Left renal pelvis (tissue), 4 donors: ENCODE data around the gene ZNF646. TPM values are rescaled to one million over a fixed set of nuclear protein-coding genes. Genes with fewer than 3 reads are reported as not detected.

Experiments used
- DNase-seq, 4 donors: peaks; one replicate each; pipeline ENCODE4 v3.0.0-alpha.2; 2013; ENCODE audit warnings: low read depth in 4 of 4, low spot score in 3 of 4
- polyA plus RNA-seq, 4 donors: library from polyadenylated mRNA; unstranded; fragments of 120-200 nt; gene quantifications; one replicate each; pipeline ENCODE4 v1.2.1, GENCODE V29; 2013; ENCODE audit not compliant: insufficient read length in 4 of 4

The ZNF646 gene
- polyA plus RNA-seq, 4 donors: 10.3 to 15.0 (median 11.7) TPM

DNA sequence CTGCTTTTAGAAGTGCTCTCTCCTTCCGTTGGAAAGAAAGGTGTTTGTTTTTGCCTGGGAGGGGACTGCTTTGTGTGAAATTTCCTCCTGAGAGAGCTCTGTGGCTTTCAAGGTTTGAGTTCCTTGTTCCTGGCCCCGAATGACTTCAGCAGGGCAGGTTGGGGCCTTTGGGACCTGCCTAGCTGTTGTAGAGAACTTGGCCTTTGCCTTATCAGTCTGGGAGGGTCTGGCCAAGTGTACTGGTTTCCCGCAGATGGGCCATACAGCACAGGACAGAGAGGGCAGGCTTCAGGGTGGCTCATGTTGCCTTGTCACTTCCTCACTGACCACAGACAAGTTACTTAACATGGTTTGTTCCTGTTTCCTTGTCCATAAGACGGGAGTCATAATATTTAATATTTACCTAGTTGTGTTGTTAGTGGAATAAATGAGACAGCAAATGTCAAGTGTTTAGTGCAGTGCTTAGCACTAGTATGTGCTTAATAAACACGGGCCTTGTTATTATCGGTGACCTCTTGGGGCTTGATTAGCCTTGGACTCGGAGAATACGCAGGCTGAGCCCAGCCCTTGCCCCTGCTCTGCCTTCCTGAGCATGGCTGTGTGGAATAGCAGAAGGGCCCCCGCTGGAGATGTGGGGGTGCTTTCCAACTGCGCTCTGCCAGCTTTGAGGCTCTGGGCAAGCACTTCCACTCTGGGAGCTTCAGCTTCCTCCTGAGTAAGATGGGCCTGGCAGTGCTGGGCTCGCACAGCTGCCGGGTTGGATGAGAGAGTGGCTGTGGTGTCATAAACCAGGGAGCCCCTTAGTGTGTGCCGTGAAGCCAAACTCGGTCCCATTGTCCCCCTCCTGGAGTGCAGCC, 54.7 kb downstream of the ZNF646 start:
- no peak for DNase-seq

GRCh38 chr16:31129568-31130335, 55.5 kb downstream of the ZNF646 start:
- no peak for DNase-seq

DNA sequence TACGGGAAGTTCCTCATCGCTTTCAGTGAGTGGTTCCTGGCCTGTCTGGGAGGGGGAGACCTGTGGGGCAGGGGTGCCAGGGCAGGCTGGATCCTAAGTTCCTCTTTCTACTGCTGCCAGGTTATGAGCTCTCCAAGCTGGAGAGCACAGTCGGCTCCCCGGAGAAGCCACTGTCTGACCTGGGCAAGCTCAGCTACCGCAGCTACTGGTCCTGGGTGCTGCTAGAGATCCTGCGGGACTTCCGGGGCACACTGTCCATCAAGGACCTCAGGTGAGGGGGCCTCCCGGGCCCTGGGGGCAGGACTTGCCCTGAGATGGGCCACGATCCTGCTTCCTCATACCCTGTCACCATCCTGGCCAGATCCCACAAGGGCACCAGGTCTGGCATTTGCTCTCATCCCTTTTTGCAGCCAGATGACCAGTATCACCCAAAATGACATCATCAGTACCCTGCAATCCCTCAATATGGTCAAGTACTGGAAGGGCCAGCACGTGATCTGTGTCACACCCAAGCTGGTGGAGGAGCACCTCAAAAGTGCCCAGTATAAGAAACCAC, 56.2 kb downstream of the ZNF646 start:
- DNase-seq: no peak

- DNase-seq: no peak
Observed at GRCh38 chr16:31130899-31131298, 56.7 kb downstream of the ZNF646 start.

DNA sequence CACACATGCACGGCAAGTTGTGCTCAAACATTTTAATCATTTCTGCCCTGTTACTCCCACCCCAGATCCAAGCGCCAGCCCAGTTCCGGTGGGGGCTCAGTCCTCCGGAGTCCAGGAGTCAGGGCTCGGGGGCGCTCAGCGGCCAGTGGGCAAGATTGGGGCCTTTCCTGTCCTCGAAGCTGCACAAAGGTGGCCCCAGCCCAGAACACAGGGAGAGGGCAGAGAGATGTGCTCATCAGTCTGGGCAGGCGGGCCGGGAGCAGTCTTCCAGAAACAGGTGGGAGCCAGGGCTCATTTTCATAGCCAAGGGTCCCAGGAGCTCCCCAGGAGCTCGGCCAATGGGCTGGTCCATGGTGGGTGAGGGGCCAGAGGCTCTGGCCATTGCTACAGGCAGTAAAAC, 57.2 kb downstream of the ZNF646 start:
- no peak for DNase-seq

DNA sequence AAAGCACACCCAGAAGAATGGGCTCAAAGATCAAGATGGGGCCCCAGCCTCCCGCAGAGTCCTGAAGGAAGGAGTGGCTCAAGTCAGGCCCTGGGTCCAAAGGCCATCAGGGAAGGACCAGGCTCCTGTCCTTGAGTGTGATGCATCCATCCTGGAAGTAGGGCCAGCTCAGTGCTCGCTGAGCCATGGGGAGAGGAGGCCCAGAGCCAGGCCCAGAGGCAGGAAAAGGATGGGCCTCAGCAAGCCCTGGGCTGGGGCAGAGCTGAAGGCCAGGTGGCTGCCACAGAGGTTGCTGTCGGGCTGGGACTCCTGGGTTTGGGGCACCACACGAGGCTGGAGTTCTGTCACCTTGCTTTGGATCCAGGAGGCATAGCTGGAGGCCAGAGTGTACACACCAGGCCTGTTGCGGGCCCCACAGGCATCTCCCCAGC, 57.6 kb downstream of the ZNF646 start:
- DNase-seq: no peak

DNA sequence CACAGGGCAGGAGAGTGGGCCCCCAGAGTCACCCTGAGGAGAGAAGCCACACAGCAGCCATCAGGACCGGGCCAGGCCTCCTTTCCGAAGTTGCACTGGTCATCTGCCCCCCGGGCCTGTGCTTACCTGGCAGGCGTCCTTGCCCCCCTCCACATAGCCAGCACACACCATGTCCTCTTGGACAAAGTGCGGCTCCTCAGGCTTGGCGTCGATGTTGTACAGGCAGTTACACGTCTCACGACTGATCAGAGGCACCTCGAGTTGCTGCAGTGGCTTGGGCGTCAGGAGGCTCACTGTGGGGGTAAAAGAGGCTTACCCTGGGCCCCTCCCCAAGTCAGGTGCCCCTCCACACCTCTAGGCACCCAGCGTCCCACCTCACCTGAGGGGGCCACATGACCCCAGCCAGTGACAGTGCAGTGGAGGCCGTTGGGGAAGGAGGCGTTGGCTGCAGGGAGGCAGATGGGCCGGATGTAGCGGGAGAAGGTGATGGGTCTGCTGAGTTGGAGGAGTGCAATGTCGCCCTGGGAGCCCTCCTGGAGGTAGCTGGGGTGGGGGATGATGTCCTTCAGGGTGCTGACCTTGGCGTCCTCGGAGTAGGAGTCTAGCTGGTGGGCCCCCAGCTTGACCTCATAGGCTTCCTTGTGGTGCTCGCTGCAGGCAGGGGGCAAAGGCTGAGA, 58.2 kb downstream of the ZNF646 start:
- DNase-seq: no peak

- no peak for DNase-seq
Observed at GRCh38 chr16:31133046-31133501, 58.9 kb downstream of the ZNF646 start.

Other genes with a start within 250 kb of the ZNF646 start
- gene BCL7C, start 180.3 kb upstream of the ZNF646 start, polyA plus RNA-seq: 10 to 100 TPM; 35.3 to 51.7 (median 43.7) TPM
- 1 to 10 TPM; 6.9 to 8.8 (median 7.7) TPM for gene CTF1, start 177.8 kb upstream of the ZNF646 start, polyA plus RNA-seq
- 10 to 100 TPM; 16.5 to 35.4 (median 18.3) TPM for gene FBXL19, start 150.8 kb upstream of the ZNF646 start, polyA plus RNA-seq
- gene ORAI3, start 125.4 kb upstream of the ZNF646 start, polyA plus RNA-seq: 10 to 100 TPM; 13.1 to 18.7 (median 17.4) TPM
- gene SETD1A, start 116.7 kb upstream of the ZNF646 start, polyA plus RNA-seq: 10 to 100 TPM; 15.2 to 20.7 (median 15.7) TPM
- 10 to 100 TPM in 2 of 4 donors, 1 to 10 TPM in 2; 6.7 to 11.8 (median 8.9) TPM for gene HSD3B7, start 89.2 kb upstream of the ZNF646 start, polyA plus RNA-seq
- 1 to 10 TPM; 1.2 to 2.8 (median 2.2) TPM for gene STX1B, start 63.8 kb upstream of the ZNF646 start, polyA plus RNA-seq
- 10 to 100 TPM; 29.1 to 48.6 (median 34.8) TPM for gene STX4, start 40.9 kb upstream of the ZNF646 start, polyA plus RNA-seq
- 1 to 10 TPM; 4.6 to 9.0 (median 5.7) TPM for gene ZNF668, start 182 bp upstream of the ZNF646 start, polyA plus RNA-seq
- gene PRSS53, start 14.5 kb downstream of the ZNF646 start, polyA plus RNA-seq: 1 to 10 TPM in 3 of 4 donors, under 1 TPM in 1; 0.59 to 2.1 (median 1.1) TPM
- gene VKORC1, start 20.4 kb downstream of the ZNF646 start, polyA plus RNA-seq: 10 to 100 TPM; 74.1 to 77.8 (median 76.9) TPM
- 10 to 100 TPM; 30.1 to 46.3 (median 35.9) TPM for gene BCKDK, start 34.0 kb downstream of the ZNF646 start, polyA plus RNA-seq
- gene KAT8, start 43.2 kb downstream of the ZNF646 start, polyA plus RNA-seq: 10 to 100 TPM; 54.1 to 80.2 (median 62.6) TPM
- gene PRSS8, start 61.3 kb downstream of the ZNF646 start, polyA plus RNA-seq: 10 to 100 TPM in 3 of 4 donors, 1 to 10 TPM in 1; 2.1 to 70.6 (median 54.9) TPM
- gene PRSS36, start 75.6 kb downstream of the ZNF646 start, polyA plus RNA-seq: 1 to 10 TPM in 2 of 4 donors, under 1 TPM in 2; 0.73 to 2.4 (median 1.5) TPM
- gene FUS, start 105.7 kb downstream of the ZNF646 start, polyA plus RNA-seq: 100 to 1,000 TPM; 577 to 823 (median 699) TPM
- 10 to 100 TPM in 2 of 4 donors, 1 to 10 TPM in 2; 8.5 to 13.7 (median 10.9) TPM for gene PYCARD, start 128.3 kb downstream of the ZNF646 start, polyA plus RNA-seq
- under 1 TPM; 0.04 to 0.15 (median 0.11) TPM for gene TRIM72, start 139.7 kb downstream of the ZNF646 start, polyA plus RNA-seq
- not detected for gene PYDC1, start 142.7 kb downstream of the ZNF646 start, polyA plus RNA-seq
- 1 to 10 TPM; 1.3 to 5.4 (median 2.5) TPM for gene ITGAM, start 185.6 kb downstream of the ZNF646 start, polyA plus RNA-seq